Type B pancreatic cell (in vitro differentiated cells): ENCODE results near the gene NAGA. TPM values are rescaled to one million over a fixed set of nuclear protein-coding genes. Genes with fewer than 3 reads are reported as not detected.

Experiments
- DNase-seq: peaks from one replicate; pipeline ENCODE4 v3.0.0; 2021; ENCODE audit warnings: mixed read lengths; ENCODE audit not compliant: unreplicated experiment; ENCODE audit errors: extremely low spot score
- H3K27ac Mint-ChIP-seq: 2 replicates; pipeline ENCODE4 v1.8.0; 2021; ENCODE audit warnings: mild to moderate bottlenecking, mixed read lengths
- H3K27me3 Mint-ChIP-seq: 2 replicates; pipeline ENCODE4 v1.8.0; 2021; ENCODE audit warnings: mixed read lengths
- H3K36me3 Mint-ChIP-seq: 2 replicates; pipeline ENCODE4 v1.8.0; 2021; ENCODE audit warnings: mixed read lengths
- H3K4me1 Mint-ChIP-seq: one replicate; pipeline ENCODE4 v1.8.0; 2021; ENCODE audit warnings: mixed read lengths; ENCODE audit not compliant: unreplicated experiment
- H3K4me3 Mint-ChIP-seq: 2 replicates; pipeline ENCODE4 v1.8.0; 2021; ENCODE audit warnings: mild to moderate bottlenecking, mixed read lengths
- H3K9me3 Mint-ChIP-seq: 2 replicates; pipeline ENCODE4 v1.8.0; 2021; ENCODE audit warnings: mixed read lengths
- CTCF ChIP-seq: fragments of 200-600 bp; sonication (generic); conservative IDR thresholded peaks from 2 replicates; pipeline ENCODE4 v1.5.0; 2021; ENCODE audit warnings: antibody characterized with exemption, mild to moderate bottlenecking
- total RNA-seq: library from RNA; stranded (reverse); gene quantifications from 2 replicates; pipeline ENCODE4 v1.2.1, GENCODE V29; 2021; ENCODE audit warnings: low replicate concordance

Gene NAGA
- total RNA-seq, 1 donor from 2014 or later: 24.1 TPM

DNA sequence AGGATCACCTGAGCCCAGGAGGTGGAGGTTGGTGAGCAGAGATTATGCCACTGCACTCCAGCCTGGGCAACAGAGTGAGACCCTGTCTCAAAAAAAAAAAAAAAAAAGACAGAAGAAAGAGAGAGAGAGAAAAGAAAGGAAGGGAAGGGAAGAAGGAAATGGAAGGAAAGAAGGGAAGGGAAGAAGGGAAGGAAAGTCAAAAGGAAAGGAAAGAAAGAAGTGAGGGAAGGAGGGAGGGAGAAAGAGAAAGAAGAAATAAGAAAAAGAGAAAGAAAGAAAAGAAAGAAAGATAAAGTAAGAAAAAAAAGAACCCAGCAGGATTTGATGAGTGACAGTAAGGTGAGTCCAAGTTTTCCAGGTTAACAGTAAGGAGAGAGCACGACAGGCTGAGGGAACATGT is 52.4 kb downstream of the NAGA start:
- H3K4me3 Mint-ChIP-seq: no peak overlapping the region
- no peak for TF ChIP-seq CTCF
- H3K27ac Mint-ChIP-seq: no peak overlapping the region
- no peaks in the 10 kb centered on the region for H3K36me3 Mint-ChIP-seq
- peaks cover 5% of the 10 kb centered on the region for H3K4me1 Mint-ChIP-seq
- H3K9me3 Mint-ChIP-seq: peaks cover 4% of the 10 kb centered on the region
- no peak for DNase-seq
- H3K27me3 Mint-ChIP-seq: peaks cover 19% of the 10 kb centered on the region

DNA sequence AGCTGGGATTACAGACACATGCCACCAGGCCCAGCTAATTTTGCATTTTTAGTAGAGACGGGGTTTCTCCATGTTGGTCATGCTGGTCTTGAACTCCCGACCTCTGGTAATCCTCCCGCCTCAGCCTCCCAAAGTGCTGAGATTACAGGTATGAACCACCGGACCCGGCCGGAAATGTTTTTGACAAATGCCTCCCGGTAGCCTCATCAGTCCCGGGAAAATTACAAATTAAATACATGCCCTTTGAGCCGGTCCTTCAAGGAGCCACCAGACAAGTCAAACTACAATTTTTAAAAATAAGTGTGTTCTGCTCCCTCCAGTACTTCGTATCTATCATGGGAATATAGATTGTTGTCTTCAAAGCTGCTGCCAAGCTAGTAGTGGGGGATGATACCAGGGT is 54.5 kb downstream of the NAGA start:
- no peaks in the 10 kb centered on the region for H3K4me1 Mint-ChIP-seq
- no peaks in the 10 kb centered on the region for H3K9me3 Mint-ChIP-seq
- no peak overlapping the region for H3K4me3 Mint-ChIP-seq
- DNase-seq: no peak
- H3K27ac Mint-ChIP-seq: no peak overlapping the region
- H3K36me3 Mint-ChIP-seq: no peaks in the 10 kb centered on the region
- TF ChIP-seq CTCF: no peak
- H3K27me3 Mint-ChIP-seq: peaks cover 19% of the 10 kb centered on the region

DNA sequence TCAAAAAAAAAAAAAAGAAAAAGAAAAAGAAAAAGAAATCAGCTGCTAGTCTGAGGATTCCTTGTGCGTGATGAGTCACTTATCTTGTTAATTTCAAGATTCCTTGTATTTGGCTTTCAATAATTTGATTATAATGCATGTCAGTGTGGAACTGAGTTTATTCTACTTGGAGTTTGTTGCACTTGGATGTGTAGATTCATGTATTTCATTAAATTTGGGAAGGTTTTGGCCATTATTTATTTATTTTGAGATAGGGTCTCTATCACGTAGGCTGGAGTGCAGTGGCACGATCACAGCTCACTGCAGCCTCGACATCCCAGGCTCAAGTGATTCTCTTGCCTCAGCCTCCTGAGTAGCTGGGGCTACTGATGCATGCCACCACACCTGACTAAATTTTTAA is 57.2 kb downstream of the NAGA start:
- Mint-ChIP-seq H3K4me3 (no peak overlapping the region), H3K9me3 (peaks cover 6% of the 10 kb centered on the region), H3K27me3 (peaks cover 12% of the 10 kb centered on the region), H3K36me3 (no peaks in the 10 kb centered on the region), H3K27ac (no peak overlapping the region), H3K4me1 (no peaks in the 10 kb centered on the region)
- TF ChIP-seq CTCF: no peak
- DNase-seq: no peak

DNA sequence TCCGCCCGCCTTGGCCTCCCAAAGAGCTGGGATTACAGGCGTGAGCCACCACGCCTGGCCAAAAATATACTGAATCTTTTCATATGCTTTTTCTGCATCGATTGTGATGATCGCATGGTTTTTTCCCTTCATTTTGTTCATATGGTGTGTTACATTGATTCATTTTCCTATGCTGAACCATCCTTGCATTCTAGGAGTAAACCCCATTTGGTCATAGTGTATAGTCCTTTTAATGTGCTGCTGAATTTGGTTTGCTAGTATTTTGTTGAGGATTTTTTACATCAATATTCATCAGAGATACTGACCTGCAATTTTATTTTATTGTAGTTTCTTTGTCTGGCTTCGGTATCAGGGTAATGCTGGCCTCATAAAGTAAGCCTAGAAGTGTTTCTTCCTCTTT is 59.8 kb downstream of the NAGA start:
- Mint-ChIP-seq H3K4me1 (no peaks in the 10 kb centered on the region), H3K9me3 (peaks cover 6% of the 10 kb centered on the region), H3K36me3 (no peaks in the 10 kb centered on the region), H3K27ac (no peak overlapping the region), H3K4me3 (no peak overlapping the region), H3K27me3 (peaks cover 9% of the 10 kb centered on the region)
- TF ChIP-seq CTCF: no peak
- DNase-seq: peak; percentile 1

Other genes starting within 250 kb of the NAGA start
- gene SREBF2, start 237.7 kb downstream of the NAGA start, total RNA-seq: 110 and 119 TPM in 2 replicates
- 0.22 and 0.45 TPM in 2 replicates for gene SHISA8, start 155.7 kb downstream of the NAGA start, total RNA-seq
- gene TNFRSF13C, start 144.0 kb downstream of the NAGA start, total RNA-seq: 0.79 and 3.4 TPM in 2 replicates
- 12.2 and 29.4 TPM in 2 replicates for gene CENPM, start 123.7 kb downstream of the NAGA start, total RNA-seq
- 3.7 and 16.3 TPM in 2 replicates for gene SEPTIN3, start 101.4 kb downstream of the NAGA start, total RNA-seq
- gene WBP2NL, start 72.0 kb downstream of the NAGA start, total RNA-seq: not detected in 2 replicates
- gene PHETA2, start 3.4 kb upstream of the NAGA start, total RNA-seq: 4.1 and 11.9 TPM in 2 replicates
- 80.6 and 102 TPM in 2 replicates for gene SMDT1, start 8.9 kb upstream of the NAGA start, total RNA-seq
- gene NDUFA6, start 20.0 kb upstream of the NAGA start, total RNA-seq: 93.9 and 109 TPM in 2 replicates
- gene CYP2D6, start 60.0 kb upstream of the NAGA start, total RNA-seq: 3.1 and 4.0 TPM in 2 replicates
- 56.5 and 65.1 TPM in 2 replicates for gene TCF20, start 199.8 kb upstream of the NAGA start, total RNA-seq